Measurements from ENCODE around the gene EMP3. TPM values are rescaled to one million over a fixed set of nuclear protein-coding genes. Genes with fewer than 3 reads are reported as not detected.

Gene EMP3
- total RNA-seq, 3 donors from 2014 or later, result 18.4 to 71.4 (median 24.1) TPM

DNA sequence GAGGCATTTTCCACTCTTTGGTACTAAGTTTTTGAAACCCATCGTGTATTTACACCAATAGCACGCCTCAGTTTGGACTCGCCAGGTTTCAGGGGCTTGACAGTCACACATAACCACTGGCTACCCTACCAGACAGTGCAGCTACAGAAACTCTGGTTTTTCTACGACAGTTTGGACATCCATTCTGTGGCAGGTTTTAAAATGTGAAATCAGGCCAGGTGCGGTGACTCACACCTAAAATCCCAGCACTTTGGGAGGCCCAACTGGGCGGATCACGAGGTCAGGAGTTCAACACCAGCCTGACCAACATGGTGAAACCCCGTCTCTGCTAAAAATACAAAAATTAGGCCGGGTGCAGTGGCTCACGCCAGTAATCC, 52.8 kb downstream of the EMP3 start:
- Histone ChIP-seq H3K4me3 (no peak overlapping the region), H3K9me3 (no peaks in the 10 kb centered on the region), H3K4me1 (no peaks in the 10 kb centered on the region), H3K27ac (no peak overlapping the region), H3K36me3 (no peaks in the 10 kb centered on the region), H3K27me3 (no peaks in the 10 kb centered on the region)
- TF ChIP-seq CTCF (IDR thresholded peaks at IDR 0.05) (no peak), POLR2AphosphoS5 (IDR thresholded peaks at IDR 0.05) (no peak), POLR2A (IDR thresholded peaks at IDR 0.05) (no peak)
- no peak for DNase-seq (ENCODE audit: low spot score in 2 of 2)
- intact Hi-C loops (cut with DNase I; ENCODE audit: low total_unique reads), result loop anchor here (5.0 kb wide), 1 partner anchor 386 kb away; the partner anchor contains the start of genes BSPH1 and ELSPBP1

GRCh38 chr19:48379058-48379457, 53.7 kb downstream of the EMP3 start:
- intact Hi-C loops (cut with DNase I; ENCODE audit: low total_unique reads), result loop anchor here (5.0 kb wide), 1 partner anchor 387 kb away; the partner anchor contains the start of genes BSPH1 and ELSPBP1
- DNase-seq (ENCODE audit: low spot score in 2 of 2), result no peak
- TF ChIP-seq POLR2AphosphoS5 (IDR thresholded peaks at IDR 0.05) (no peak), CTCF (IDR thresholded peaks at IDR 0.05) (no peak), POLR2A (IDR thresholded peaks at IDR 0.05) (no peak)
- Histone ChIP-seq H3K9me3 (no peaks in the 10 kb centered on the region), H3K4me3 (no peak overlapping the region), H3K36me3 (no peaks in the 10 kb centered on the region), H3K27me3 (no peaks in the 10 kb centered on the region), H3K4me1 (no peaks in the 10 kb centered on the region), H3K27ac (no peak overlapping the region)

Other genes starting within 250 kb of the EMP3 start
- 10 to 100 TPM in 1 of 3 donors, 1 to 10 TPM in 2; 2.6 to 10.5 (median 5.1) TPM for gene PLA2G4C, start 214.7 kb upstream of the EMP3 start, total RNA-seq
- gene LIG1, start 155.2 kb upstream of the EMP3 start, total RNA-seq, result 10 to 100 TPM in 2 of 3 donors, 1 to 10 TPM in 1; 6.1 to 31.8 (median 14.1) TPM
- gene ZSWIM9, start 154.9 kb upstream of the EMP3 start, total RNA-seq, result 1 to 10 TPM; 2.9 to 3.9 (median 2.9) TPM
- gene CARD8, start 69.6 kb upstream of the EMP3 start, total RNA-seq, result 10 to 100 TPM; 35.0 to 39.0 (median 35.8) TPM
- gene ZNF114, start 55.5 kb upstream of the EMP3 start, total RNA-seq, result 1 to 10 TPM in 1 of 3 donors, under 1 TPM in 1, not detected in 1; 0.32 to 1.3 TPM
- 10 to 100 TPM in 1 of 3 donors, 1 to 10 TPM in 2; 5.9 to 10.5 (median 6.2) TPM for gene TMEM143, start 38.4 kb downstream of the EMP3 start, total RNA-seq
- gene SYNGR4, start 38.8 kb downstream of the EMP3 start, total RNA-seq, result not detected
- gene KDELR1, start 66.0 kb downstream of the EMP3 start, total RNA-seq, result 10 to 100 TPM; 66.2 to 85.0 (median 68.5) TPM
- under 1 TPM in 2 of 3 donors, not detected in 1; 0.32 to 0.33 TPM for gene GRIN2D, start 68.1 kb downstream of the EMP3 start, total RNA-seq
- gene GRWD1, start 120.4 kb downstream of the EMP3 start, total RNA-seq, result 10 to 100 TPM; 25.0 to 35.4 (median 30.1) TPM
- 1 to 10 TPM in 2 of 3 donors, under 1 TPM in 1; 0.80 to 1.6 (median 1.0) TPM for gene KCNJ14, start 130.0 kb downstream of the EMP3 start, total RNA-seq
- gene CYTH2, start 143.8 kb downstream of the EMP3 start, total RNA-seq, result 10 to 100 TPM; 42.2 to 74.7 (median 70.4) TPM
- gene LMTK3, start 186.3 kb downstream of the EMP3 start, total RNA-seq, result 1 to 10 TPM in 2 of 3 donors, not detected in 1; 1.3 to 2.9 TPM
- gene SULT2B1, start 226.6 kb downstream of the EMP3 start, total RNA-seq, result 1 to 10 TPM in 2 of 3 donors, not detected in 1; 5.6 to 7.5 TPM

All from breast epithelium (tissue), 4 donors.